Prostate gland (tissue), 2 donors: Measurements from ENCODE around the gene CEP41. TPM values are rescaled to one million over a fixed set of nuclear protein-coding genes. Genes with fewer than 3 reads are reported as not detected.
"Not testable (repeated sequence)": the region's sequence is repeated elsewhere in the genome, so short reads cannot be mapped to it uniquely, and the experiment has no call there.

Experiments used
- DNase-seq: peaks from one replicate; pipeline ENCODE4 v3.0.0-alpha.2; 2019; ENCODE audit warnings: low spot score
- H3K27ac ChIP-seq, 2 donors: fragments of 200-600 bp; sonication (generic); 2 replicates each; pipeline ENCODE4 v1.5.1; 2017 to 2019
- H3K27me3 ChIP-seq: fragments of 200-600 bp; sonication (generic); replicated peaks from 2 replicates; pipeline ENCODE4 v1.5.1; 2019; ENCODE audit not compliant: insufficient read depth
- H3K36me3 ChIP-seq, 2 donors: fragments of 200-600 bp; sonication (generic); 1 replicate in 1 of 2; 2 replicates in 1 of 2; pipeline versions ENCODE4 v1.5.1 to v1.8.1; 2017 to 2019
- H3K4me1 ChIP-seq: fragments of 200-600 bp; sonication (generic); replicated peaks from 2 replicates; pipeline ENCODE4 v1.5.1; 2019
- H3K4me3 ChIP-seq, 2 donors: fragments of 200-600 bp; sonication (generic); 2 replicates each; pipeline ENCODE4 v1.5.1; 2017 to 2019
- H3K9me3 ChIP-seq: fragments of 200-600 bp; sonication (generic); 2 replicates; pipeline ENCODE4 v1.5.1; 2017
- POLR2A ChIP-seq: fragments of 450-650 bp; IDR thresholded peaks from one replicate; pipeline ENCODE4 v1.6.1; 2016; ENCODE audit warnings: antibody characterized with exemption, mild to moderate bottlenecking
- POLR2AphosphoS5 ChIP-seq: sonication (generic); formaldehyde crosslinking; IDR thresholded peaks from one replicate; pipeline ENCODE4 v1.6.1; 2017; ENCODE audit warnings: antibody characterized with exemption
- WGBS: methylation state at CpG from one replicate; pipeline ENCODE4 v1.1.5; 2018; 5-methylcytosine and 5-hydroxymethylcytosine counted together
- intact Hi-C: fragments of 100-400 bp; cut with DNase I; formaldehyde crosslinking; loops from one replicate; pipeline ENCODE4 v1.14.2; 2022
- total RNA-seq, 2 donors: library from RNA; depleted of rRNA; stranded (reverse); fragments of >200 nt; gene quantifications; one replicate each; pipeline ENCODE4 v1.1.0, GENCODE V29; 2016
- TF ChIP-seq, protein P1 (sequence below), 4 experiments: fragments of 200-600 bp in 2 of 4; fragments of 450-650 bp in 2 of 4; sonication (generic) in 2 of 4; IDR thresholded peaks; 1 replicate in 3 of 4; 2 replicates in 1 of 4; pipeline ENCODE4 v1.5.1; 2016 to 2019; ENCODE audit warnings: antibody characterized with exemption in 4 of 4, mild to moderate bottlenecking in 2 of 4, moderate library complexity in 2 of 4

Gene CEP41
- total RNA-seq, 2 donors from 2014 or later = 6.6 to 16.2 TPM

DNA sequence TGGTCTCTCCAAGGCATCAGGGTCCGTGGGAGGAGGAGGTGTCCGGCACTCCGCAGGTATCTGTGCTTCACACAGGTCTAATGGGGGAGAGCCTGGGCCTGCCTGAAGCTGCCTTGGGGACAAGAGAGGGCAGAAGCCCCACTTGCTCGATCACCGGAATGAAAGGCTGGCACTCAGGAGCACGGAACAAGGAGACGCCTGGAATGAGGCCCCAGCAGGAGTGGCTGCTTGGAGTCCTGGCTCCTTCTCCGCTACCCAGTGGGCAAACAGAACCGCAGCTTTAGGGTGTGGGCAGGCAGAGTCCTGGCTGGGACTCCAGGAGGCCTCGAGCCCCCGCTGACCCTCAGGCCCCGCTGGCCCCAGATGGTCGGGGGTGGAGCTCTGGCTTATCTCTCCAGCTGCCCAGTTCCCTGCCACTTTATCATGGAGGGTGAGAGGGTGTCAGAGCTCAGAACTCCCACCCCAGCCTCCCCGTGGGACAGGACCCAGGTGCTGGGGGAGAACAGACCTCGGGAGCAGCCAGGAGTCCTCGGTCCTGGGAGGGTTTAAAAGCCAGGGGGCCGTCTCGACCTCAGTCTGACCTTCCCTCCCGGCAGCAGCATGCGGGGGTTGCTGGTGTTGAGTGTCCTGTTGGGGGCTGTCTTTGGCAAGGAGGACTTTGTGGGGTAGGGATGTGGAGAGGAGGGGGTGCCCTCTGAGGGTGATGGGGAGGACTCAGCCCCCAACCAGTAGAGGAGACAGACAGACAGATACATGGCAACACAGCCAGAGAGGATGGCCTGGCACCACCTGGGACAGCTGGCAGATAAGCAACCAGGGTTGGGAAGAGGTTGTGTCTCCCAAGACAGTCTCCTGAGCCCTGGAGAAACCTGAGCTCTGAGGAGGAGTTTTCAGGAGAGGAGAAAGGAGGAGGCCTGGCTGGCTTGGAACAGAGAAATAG lies 60.6 kb downstream of the CEP41 start, which contains the start of gene CPA1:
TSS of gene CPA1 (plus strand) at position 574 of the 940 bp plus-strand sequence. CDS start at position 601, 27 bp downstream.
- DNase-seq = no peak
- Histone ChIP-seq H3K9me3 (no peaks in the 10 kb centered on the region), H3K4me3 (no peak within 1 kb of the TSS), H3K36me3 (no peaks in the 10 kb centered on the region), H3K27ac (peak within 1 kb of the TSS; percentile 41 to 56), H3K4me1 (no peaks in the 10 kb centered on the region), H3K27me3 (no peaks in the 10 kb centered on the region)
- 23% methylated on average over 17 of the region's 20 CpGs for WGBS
- intact Hi-C loops = no loop called here
- TF ChIP-seq, protein P1, sequence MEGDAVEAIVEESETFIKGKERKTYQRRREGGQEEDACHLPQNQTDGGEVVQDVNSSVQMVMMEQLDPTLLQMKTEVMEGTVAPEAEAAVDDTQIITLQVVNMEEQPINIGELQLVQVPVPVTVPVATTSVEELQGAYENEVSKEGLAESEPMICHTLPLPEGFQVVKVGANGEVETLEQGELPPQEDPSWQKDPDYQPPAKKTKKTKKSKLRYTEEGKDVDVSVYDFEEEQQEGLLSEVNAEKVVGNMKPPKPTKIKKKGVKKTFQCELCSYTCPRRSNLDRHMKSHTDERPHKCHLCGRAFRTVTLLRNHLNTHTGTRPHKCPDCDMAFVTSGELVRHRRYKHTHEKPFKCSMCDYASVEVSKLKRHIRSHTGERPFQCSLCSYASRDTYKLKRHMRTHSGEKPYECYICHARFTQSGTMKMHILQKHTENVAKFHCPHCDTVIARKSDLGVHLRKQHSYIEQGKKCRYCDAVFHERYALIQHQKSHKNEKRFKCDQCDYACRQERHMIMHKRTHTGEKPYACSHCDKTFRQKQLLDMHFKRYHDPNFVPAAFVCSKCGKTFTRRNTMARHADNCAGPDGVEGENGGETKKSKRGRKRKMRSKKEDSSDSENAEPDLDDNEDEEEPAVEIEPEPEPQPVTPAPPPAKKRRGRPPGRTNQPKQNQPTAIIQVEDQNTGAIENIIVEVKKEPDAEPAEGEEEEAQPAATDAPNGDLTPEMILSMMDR (IDR thresholded peaks at IDR 0.05) = no peak
- TF ChIP-seq POLR2AphosphoS5 (no peak), POLR2A (no peak)

DNA sequence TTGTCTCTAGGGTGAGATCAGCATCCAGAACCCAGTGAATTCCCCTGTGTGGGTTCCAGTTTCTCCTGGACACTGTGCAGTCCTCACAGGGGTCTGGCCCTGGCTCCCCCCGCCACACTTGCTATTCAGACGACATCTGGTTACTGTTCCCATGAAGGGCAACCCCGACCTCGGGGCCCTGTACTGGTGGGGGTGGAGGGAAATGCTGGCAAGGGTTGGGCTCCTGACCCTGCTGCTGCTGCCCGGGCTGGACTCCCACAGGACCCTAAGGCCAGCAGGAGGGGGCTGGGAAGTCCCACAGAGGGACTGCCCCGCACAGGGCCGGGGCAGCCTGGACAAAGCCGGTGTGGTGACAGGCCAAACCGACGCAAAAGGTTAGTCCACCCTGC lies 61.3 kb downstream of the CEP41 start:
- 65% methylated on average over 10 of the region's 10 CpGs for WGBS
- Histone ChIP-seq H3K4me3 (no peak overlapping the region), H3K27me3 (no peaks in the 10 kb centered on the region), H3K36me3 (no peaks in the 10 kb centered on the region), H3K4me1 (no peaks in the 10 kb centered on the region), H3K27ac (peak overlapping the region; percentile 41 to 56), H3K9me3 (no peaks in the 10 kb centered on the region)
- TF ChIP-seq POLR2A (no peak), POLR2AphosphoS5 (no peak)
- TF ChIP-seq, protein P1 (IDR thresholded peaks at IDR 0.05) = no peak
- DNase-seq = no peak
- intact Hi-C loops = no loop called here

DNA sequence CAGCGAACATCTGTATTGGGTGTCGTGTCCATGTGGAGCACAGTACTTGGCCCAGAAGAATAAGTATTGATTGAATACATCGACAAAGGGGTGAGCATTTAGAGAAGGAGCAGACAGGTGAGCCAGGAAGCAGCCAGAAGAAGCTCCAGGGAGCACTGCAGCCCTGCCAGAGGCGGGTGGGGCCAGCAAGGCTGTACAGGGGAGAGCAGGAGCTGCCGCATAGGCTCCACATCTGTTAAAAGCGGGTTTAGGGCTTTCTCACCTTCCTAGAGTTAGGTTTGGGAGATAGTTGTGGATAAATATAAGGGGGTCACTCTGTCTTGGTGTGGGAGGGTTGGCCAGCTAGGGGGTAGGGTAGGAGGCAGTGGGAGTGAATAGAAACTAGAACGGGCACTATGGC lies 61.8 kb downstream of the CEP41 start:
- DNase-seq = no peak
- Histone ChIP-seq H3K27me3 (no peaks in the 10 kb centered on the region), H3K4me1 (no peaks in the 10 kb centered on the region), H3K36me3 (no peaks in the 10 kb centered on the region), H3K9me3 (no peaks in the 10 kb centered on the region), H3K27ac (no peak overlapping the region), H3K4me3 (no peak overlapping the region)
- TF ChIP-seq POLR2AphosphoS5 (no peak), POLR2A (no peak)
- TF ChIP-seq, protein P1 (IDR thresholded peaks at IDR 0.05) = no peak
- intact Hi-C loops = no loop called here
- WGBS = 87% methylated on average over 7 of the region's 7 CpGs

DNA sequence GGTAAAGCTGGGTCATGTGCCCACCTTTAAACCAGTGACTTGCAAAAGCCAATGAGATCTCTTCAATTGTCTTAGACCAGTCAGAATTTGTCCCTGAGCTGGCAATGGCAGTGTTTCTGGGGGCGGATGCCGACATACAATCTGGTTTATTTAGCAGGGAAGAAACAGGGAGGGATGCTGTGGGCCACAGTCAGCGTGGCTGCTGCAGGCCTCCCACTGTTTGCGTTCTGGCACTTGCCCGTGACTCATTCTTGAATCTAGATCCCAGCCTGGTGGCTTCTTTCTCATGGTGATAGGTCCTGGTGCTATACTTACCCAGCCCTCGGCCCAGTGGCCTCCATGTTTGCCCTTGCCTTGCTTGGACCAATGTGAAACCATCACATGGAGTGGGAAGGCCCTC lies 63.6 kb downstream of the CEP41 start:
- H3K36me3 ChIP-seq = no peaks in the 10 kb centered on the region
- no peak for TF ChIP-seq POLR2AphosphoS5
- TF ChIP-seq, protein P1 (IDR thresholded peaks at IDR 0.05) = no peak
- no peak for TF ChIP-seq POLR2A
- DNase-seq = no peak
- H3K4me3 ChIP-seq = no peak overlapping the region
- no peaks in the 10 kb centered on the region for H3K9me3 ChIP-seq
- H3K27me3 ChIP-seq = no peaks in the 10 kb centered on the region
- H3K27ac ChIP-seq = no peak overlapping the region
- intact Hi-C loops = no loop called here
- H3K4me1 ChIP-seq = peaks cover 5% of the 10 kb centered on the region
- WGBS = 86% methylated on average over 6 of the region's 6 CpGs

DNA sequence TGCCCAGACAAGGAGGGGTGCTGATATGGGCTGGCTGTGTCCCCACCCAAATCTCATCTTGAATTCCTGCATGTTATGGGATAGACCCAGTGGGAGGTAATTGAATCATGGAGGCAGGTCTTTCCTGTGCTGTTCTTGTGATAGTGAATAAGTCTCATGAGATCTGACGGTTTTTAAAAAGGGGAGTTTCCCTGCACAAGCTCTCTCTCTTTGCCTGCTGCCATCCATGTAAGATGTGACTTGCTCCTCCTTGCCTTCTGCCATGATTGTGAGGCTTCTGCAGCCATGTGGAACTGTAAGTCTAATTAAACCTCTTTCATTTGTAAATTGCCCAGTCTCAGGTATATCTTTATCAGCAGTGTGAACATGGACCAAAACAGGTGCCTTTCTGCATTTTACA lies 64.4 kb downstream of the CEP41 start:
- DNase-seq, H3K27ac ChIP-seq, H3K4me3 ChIP-seq, intact Hi-C loops, H3K4me1 ChIP-seq, H3K9me3 ChIP-seq, H3K36me3 ChIP-seq, H3K27me3 ChIP-seq: not testable (repeated sequence)
- WGBS = 94% methylated on average over 1 of the region's 1 CpG
